K562 (cell line): Measurements from ENCODE around the gene HS6ST1. TPM values are rescaled to one million over a fixed set of nuclear protein-coding genes. Genes with fewer than 3 reads are reported as not detected.

Experiments used
- ASH1L ChIP-seq: fragments of 450-650 bp; IDR thresholded peaks from 2 replicates; pipeline ENCODE4 v1.6.1; 2018; ENCODE audit warnings: borderline replicate concordance, mild to moderate bottlenecking, low read depth; ENCODE audit not compliant: partially characterized antibody
- ELK1 ChIP-seq: sonication (generic); formaldehyde crosslinking; IDR thresholded peaks from 2 replicates; pipeline ENCODE4 v1.8.1; 2022; ENCODE audit warnings: missing genetic modification reagents
- TCFL5 ChIP-seq: fragments of 250-450 bp; sonication (Bioruptor Pico); conservative IDR thresholded peaks from 2 replicates; pipeline ENCODE4 v1.6.1; 2021; ENCODE audit warnings: mild to moderate bottlenecking, moderate library complexity, matching md5 sums
- THRAP3 ChIP-seq: fragments of 450-650 bp; IDR thresholded peaks from 2 replicates; pipeline ENCODE4 v1.6.1; 2016; ENCODE audit warnings: mild to moderate bottlenecking, inconsistent platforms, borderline replicate concordance
- TRIM25 ChIP-seq: fragments of 450-650 bp; IDR thresholded peaks from 2 replicates; pipeline ENCODE4 v1.7.0; 2016; ENCODE audit warnings: borderline replicate concordance
- ZNF609 ChIP-seq: sonication (generic); formaldehyde crosslinking; IDR thresholded peaks from 2 replicates; pipeline ENCODE4 v1.8.1; 2023; ENCODE audit warnings: missing genetic modification reagents, mild to moderate bottlenecking, borderline replicate concordance
- polyA plus RNA-seq, 8 experiments: library from polyadenylated mRNA; depleted of rRNA in 4 of 8; stranded (reverse) in 5 of 8; unstranded in 3 of 8; fragments of >200 nt; fragmentation: Nextera tagmentation in 2 of 8; fragmentation: Illumina TruSeq in 1 of 8; extraction: Ambion mirVana in 2 of 8; extraction: Trizol in 1 of 8; gene quantifications; 2 replicates each; pipeline versions ENCODE4 v1.2.1 to v1.2.3, GENCODE V29; 2011 to 2014; ENCODE audit warnings: inconsistent platforms in 1 of 8, missing spikeins in 1 of 8
- total RNA-seq, 7 experiments: library from RNA; depleted of rRNA in 6 of 7; stranded (reverse); fragments of >200 nt in 6 of 7; fragmentation: Illumina TruSeq in 2 of 7; extraction: Trizol in 2 of 7; gene quantifications; 2 replicates each; pipeline versions ENCODE4 v1.2.1 to v1.2.3, GENCODE V29; 2011 to 2021; ENCODE audit warnings: low replicate concordance in 1 of 7

Gene HS6ST1
- total and polyA plus RNA-seq, 9 of the 15 experiments (the other 6 are each of a cell fraction or from before 2014, with no cell fraction given), result 0.06 to 7.4 (median 3.8) TPM

GRCh38 chr2:128269990-128270671 lies 48.5 kb downstream of the HS6ST1 start (continued):
- TF ChIP-seq ZNF609 (CRISPR knock-in tag), result no peak
- no peak for TF ChIP-seq ASH1L
- TF ChIP-seq TCFL5 (CRISPR knock-in tag), result no peak
- TF ChIP-seq ELK1 (CRISPR knock-in tag), result no peak
- TF ChIP-seq TRIM25, result no peak
- no peak for TF ChIP-seq THRAP3
